Measurements from ENCODE around the gene DNMT3B. TPM values are rescaled to one million over a fixed set of nuclear protein-coding genes. Genes with fewer than 3 reads are reported as not detected.

The DNMT3B gene
- polyA plus RNA-seq, 1 experiment = 1.3 TPM

DNA sequence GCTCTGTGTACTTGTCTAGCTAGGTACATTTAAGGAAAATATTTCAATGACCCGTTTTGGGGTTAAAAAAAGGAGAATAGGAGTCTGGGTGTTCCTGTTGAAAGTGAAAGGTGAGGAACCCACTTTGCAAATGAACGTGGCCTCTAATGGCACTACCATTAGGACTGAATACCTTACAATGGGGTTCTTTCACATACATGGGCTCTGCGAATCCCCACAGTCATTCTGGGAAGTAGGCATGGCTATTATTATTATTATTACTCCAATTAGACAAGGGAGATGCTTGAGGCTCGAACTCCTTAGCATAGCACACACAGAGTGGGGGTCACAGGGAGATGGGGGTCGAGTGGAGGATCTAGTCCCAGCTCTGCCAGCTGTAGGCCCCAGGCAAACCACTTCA lies 6.0 kb upstream of the DNMT3B start:
- POLR2A ChIA-PET = no interaction called here

DNA sequence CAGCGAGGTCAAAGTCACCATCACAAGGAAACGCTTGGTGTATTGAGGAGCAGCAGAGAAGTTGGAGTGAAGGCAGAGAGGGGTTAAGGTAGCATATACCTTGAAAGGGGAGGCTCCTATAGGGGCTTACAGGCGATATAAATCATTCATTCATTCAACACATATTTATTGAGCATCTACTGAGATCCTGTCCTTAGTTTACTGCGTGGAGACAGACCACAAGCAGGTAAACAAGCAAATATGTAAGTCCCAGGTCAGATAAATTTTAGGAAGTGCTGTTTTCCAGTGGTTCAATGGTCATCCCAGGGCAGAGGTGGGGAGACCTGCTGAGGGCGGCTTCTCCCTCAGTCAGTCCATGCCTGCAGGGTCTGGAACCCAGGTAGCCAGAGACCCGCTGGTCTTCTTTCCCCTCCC lies 761 bp upstream of the DNMT3B start:
- TF ChIP-seq, protein P1, sequence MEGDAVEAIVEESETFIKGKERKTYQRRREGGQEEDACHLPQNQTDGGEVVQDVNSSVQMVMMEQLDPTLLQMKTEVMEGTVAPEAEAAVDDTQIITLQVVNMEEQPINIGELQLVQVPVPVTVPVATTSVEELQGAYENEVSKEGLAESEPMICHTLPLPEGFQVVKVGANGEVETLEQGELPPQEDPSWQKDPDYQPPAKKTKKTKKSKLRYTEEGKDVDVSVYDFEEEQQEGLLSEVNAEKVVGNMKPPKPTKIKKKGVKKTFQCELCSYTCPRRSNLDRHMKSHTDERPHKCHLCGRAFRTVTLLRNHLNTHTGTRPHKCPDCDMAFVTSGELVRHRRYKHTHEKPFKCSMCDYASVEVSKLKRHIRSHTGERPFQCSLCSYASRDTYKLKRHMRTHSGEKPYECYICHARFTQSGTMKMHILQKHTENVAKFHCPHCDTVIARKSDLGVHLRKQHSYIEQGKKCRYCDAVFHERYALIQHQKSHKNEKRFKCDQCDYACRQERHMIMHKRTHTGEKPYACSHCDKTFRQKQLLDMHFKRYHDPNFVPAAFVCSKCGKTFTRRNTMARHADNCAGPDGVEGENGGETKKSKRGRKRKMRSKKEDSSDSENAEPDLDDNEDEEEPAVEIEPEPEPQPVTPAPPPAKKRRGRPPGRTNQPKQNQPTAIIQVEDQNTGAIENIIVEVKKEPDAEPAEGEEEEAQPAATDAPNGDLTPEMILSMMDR (IDR thresholded peaks at IDR 0.05; ENCODE audit: insufficient read depth, low read depth, low read length) = no peak
- no peaks in the 10 kb centered on the region for H3K27me3 ChIP-seq (ENCODE audit: control insufficient read depth, insufficient read depth, low read length)
- H3K36me3 ChIP-seq (ENCODE audit: control insufficient read depth, insufficient read depth, low read length) = no peaks in the 10 kb centered on the region
- POLR2A ChIA-PET = no interaction called here
- H3K4me3 ChIP-seq (ENCODE audit: low read depth, low read length) = peak overlapping the region; percentile 95
- CTCF ChIA-PET = interaction anchor here (1.3 kb wide), 1 partner anchor 29 kb away, joined by 4 read pairs; no protein-coding TSS in a partner anchor
- no peak for DNase-seq (ENCODE audit: low read depth)

More for the DNA sequence above, 6.0 kb upstream of the DNMT3B start:
- no peaks in the 10 kb centered on the region for H3K36me3 ChIP-seq (ENCODE audit: control insufficient read depth, insufficient read depth, low read length)
- no peaks in the 10 kb centered on the region for H3K27me3 ChIP-seq (ENCODE audit: control insufficient read depth, insufficient read depth, low read length)
- no peak overlapping the region for H3K4me3 ChIP-seq (ENCODE audit: low read depth, low read length)
- DNase-seq (ENCODE audit: low read depth) = no peak
- CTCF ChIA-PET = interaction anchor here (1.9 kb wide), 1 partner anchor 22 kb away, joined by 6 read pairs; no protein-coding TSS in a partner anchor
- TF ChIP-seq, protein P1 (IDR thresholded peaks at IDR 0.05; ENCODE audit: insufficient read depth, low read depth, low read length) = no peak

DNA sequence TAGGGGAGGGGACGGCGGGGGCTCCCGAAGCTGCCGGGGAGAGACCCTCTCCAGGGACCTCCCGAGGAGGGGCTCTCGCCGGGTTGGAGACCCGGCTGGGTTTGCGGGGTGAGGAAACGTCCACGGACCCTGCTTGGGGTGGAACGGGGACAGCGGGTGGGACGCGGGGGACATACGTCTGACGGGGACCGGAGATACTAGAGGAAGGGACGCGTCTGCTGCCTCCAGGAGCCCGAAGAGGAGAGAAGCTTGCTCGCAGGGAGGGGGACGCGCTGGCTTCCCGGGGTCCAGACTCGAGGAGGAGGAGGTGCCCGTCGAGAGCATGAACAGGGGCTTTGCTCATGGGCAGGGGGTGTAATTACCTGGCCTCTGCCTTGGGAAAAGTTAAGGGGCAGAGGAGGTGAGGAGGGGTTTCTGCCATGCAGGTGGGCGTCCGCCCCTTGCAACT lies 593 bp downstream of the DNMT3B start:
- peak overlapping the region; percentile 95 for H3K4me3 ChIP-seq (ENCODE audit: low read depth, low read length)
- no peaks in the 10 kb centered on the region for H3K27me3 ChIP-seq (ENCODE audit: control insufficient read depth, insufficient read depth, low read length)
- ChIA-PET CTCF (interaction anchor here (0.8 to 3.2 kb wide), 8 partner anchors 10 to 241 kb away, joined by 3 to 27 read pairs (median 3); partner anchors contain the start of gene C20orf203), POLR2A (no interaction called here)
- TF ChIP-seq, protein P1 (IDR thresholded peaks at IDR 0.05; ENCODE audit: insufficient read depth, low read depth, low read length) = no peak
- DNase-seq (ENCODE audit: low read depth) = no peak
- H3K36me3 ChIP-seq (ENCODE audit: control insufficient read depth, insufficient read depth, low read length) = no peaks in the 10 kb centered on the region

DNA sequence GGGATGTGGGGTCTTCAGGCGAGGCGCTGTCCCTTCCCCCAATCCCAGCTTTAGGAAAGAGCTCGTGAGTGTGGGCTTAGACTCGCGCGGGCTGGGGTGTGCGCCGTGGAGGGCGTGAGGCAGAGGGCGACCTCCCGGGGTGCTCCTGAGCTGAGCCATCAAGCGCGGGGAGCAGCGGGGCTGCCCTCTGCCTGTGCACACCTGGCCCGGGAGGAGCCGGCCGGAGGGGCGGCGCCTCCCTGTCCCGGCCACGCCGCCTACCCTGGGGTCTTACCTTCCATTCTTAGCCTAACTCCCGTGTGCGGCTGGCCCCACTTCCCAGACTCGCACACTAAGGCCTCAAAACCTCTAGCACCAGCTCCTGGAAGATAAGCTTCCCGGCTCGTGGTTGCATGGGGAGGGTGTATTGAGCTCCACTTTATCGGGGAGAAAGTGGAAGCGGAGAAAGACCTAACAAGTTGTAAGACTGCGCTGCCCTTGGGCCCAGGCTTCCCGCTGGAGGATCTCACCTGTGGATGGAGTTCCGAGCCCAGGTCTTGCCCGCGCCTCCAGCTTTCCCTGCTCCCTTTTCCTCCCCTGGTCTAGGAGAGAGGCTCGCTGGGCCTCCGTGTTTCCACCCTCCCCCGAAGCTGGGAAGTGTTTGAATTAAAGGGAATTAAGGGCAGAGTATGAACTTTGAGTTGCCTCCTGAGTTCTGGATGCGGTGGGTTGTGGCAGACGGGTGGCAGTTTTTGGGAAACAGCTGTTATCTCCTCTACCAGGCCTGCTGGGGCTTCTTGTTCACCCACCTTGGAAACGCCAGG lies 1.2 kb downstream of the DNMT3B start:
- Histone ChIP-seq H3K4me3 (ENCODE audit: low read depth, low read length) (peak overlapping the region; percentile 95), H3K36me3 (ENCODE audit: control insufficient read depth, insufficient read depth, low read length) (no peaks in the 10 kb centered on the region), H3K27me3 (ENCODE audit: control insufficient read depth, insufficient read depth, low read length) (no peaks in the 10 kb centered on the region)
- TF ChIP-seq, protein P1 (IDR thresholded peaks at IDR 0.05; ENCODE audit: insufficient read depth, low read depth, low read length) = no peak
- DNase-seq (ENCODE audit: low read depth) = no peak
- CTCF ChIA-PET = interaction anchor here (0.8 to 3.2 kb wide), 7 partner anchors 11 to 241 kb away, joined by 3 to 27 read pairs (median 3); partner anchors contain the start of gene C20orf203
- POLR2A ChIA-PET = no interaction called here
